ENCODE results near the gene STX17.

GRCh38 chr9:99868845-99869244 lies 37.6 kb upstream of the STX17 start:
- TF ChIP-seq, protein P1, sequence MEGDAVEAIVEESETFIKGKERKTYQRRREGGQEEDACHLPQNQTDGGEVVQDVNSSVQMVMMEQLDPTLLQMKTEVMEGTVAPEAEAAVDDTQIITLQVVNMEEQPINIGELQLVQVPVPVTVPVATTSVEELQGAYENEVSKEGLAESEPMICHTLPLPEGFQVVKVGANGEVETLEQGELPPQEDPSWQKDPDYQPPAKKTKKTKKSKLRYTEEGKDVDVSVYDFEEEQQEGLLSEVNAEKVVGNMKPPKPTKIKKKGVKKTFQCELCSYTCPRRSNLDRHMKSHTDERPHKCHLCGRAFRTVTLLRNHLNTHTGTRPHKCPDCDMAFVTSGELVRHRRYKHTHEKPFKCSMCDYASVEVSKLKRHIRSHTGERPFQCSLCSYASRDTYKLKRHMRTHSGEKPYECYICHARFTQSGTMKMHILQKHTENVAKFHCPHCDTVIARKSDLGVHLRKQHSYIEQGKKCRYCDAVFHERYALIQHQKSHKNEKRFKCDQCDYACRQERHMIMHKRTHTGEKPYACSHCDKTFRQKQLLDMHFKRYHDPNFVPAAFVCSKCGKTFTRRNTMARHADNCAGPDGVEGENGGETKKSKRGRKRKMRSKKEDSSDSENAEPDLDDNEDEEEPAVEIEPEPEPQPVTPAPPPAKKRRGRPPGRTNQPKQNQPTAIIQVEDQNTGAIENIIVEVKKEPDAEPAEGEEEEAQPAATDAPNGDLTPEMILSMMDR (IDR thresholded peaks at IDR 0.05), result no peak
- TF ChIP-seq POLR2A (IDR thresholded peaks at IDR 0.05) (no peak), POLR2AphosphoS5 (IDR thresholded peaks at IDR 0.05) (no peak), EP300 (IDR thresholded peaks at IDR 0.05) (no peak)

Data from stomach (tissue), 4 donors.